ENCODE data around the gene RIPK4. TPM values are rescaled to one million over a fixed set of nuclear protein-coding genes. Genes with fewer than 3 reads are reported as not detected.

Gene RIPK4
- total RNA-seq, 1 donor from 2014 or later, result 15.7 TPM

DNA sequence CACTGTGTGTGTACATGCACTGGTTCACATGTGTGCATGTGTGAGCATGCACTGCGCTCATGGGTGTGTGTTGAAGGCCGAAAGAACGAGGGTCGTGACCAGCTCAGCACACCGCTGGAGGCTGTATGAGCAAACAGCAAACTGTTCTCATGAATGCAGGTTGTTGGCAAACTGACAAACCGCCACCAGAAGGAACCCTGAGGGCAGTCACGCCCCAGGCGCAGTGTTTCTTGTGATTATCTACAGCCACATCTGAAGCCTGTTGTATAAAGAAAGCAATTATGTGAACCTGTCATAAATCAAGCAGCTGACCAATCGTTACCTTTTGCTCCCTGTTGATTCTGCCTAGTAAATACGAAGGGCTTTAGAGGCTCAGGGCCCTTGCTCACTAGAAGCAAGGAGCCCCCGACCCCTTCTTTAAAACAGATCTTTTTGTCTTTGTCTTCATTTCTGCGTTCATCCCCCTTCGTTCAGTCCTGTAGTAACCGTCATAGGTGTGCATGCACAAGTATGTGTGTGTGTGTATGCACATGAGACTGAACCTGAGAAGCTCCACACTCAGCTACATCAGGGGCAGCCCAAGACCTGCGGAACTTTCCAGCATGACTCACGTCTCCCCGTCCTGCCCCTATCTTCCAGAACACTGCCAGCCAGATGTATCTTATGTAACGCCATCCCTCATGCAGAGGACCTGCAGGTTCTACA lies 16.8 kb upstream of the RIPK4 start:
- DNase-seq (ENCODE audit: low spot score in 2 of 2, unreplicated experiment in 2 of 2), result no peak
- Mint-ChIP-seq H3K27me3 (ENCODE audit: low read depth) (peaks cover 13% of the 10 kb centered on the region), H3K27ac (peak overlapping the region; percentile 70), H3K36me3 (peaks cover 3% of the 10 kb centered on the region), H3K4me1 (peaks cover 38% of the 10 kb centered on the region), H3K9me3 (no peaks in the 10 kb centered on the region), H3K4me3 (no peak overlapping the region)
- TF ChIP-seq, protein P1, sequence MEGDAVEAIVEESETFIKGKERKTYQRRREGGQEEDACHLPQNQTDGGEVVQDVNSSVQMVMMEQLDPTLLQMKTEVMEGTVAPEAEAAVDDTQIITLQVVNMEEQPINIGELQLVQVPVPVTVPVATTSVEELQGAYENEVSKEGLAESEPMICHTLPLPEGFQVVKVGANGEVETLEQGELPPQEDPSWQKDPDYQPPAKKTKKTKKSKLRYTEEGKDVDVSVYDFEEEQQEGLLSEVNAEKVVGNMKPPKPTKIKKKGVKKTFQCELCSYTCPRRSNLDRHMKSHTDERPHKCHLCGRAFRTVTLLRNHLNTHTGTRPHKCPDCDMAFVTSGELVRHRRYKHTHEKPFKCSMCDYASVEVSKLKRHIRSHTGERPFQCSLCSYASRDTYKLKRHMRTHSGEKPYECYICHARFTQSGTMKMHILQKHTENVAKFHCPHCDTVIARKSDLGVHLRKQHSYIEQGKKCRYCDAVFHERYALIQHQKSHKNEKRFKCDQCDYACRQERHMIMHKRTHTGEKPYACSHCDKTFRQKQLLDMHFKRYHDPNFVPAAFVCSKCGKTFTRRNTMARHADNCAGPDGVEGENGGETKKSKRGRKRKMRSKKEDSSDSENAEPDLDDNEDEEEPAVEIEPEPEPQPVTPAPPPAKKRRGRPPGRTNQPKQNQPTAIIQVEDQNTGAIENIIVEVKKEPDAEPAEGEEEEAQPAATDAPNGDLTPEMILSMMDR (IDR thresholded peaks at IDR 0.05; ENCODE audit: unreplicated experiment), result no peak

GRCh38 chr21:41781050-41781410 lies 14.2 kb upstream of the RIPK4 start:
- Mint-ChIP-seq H3K4me3 (no peak overlapping the region), H3K27me3 (ENCODE audit: low read depth) (peaks cover 15% of the 10 kb centered on the region), H3K36me3 (peaks cover 3% of the 10 kb centered on the region), H3K27ac (no peak overlapping the region), H3K9me3 (no peaks in the 10 kb centered on the region), H3K4me1 (peaks cover 42% of the 10 kb centered on the region)
- TF ChIP-seq, protein P1 (IDR thresholded peaks at IDR 0.05; ENCODE audit: unreplicated experiment), result no peak
- DNase-seq (ENCODE audit: low spot score in 2 of 2, unreplicated experiment in 2 of 2), result no peak

- Mint-ChIP-seq H3K9me3 (no peaks in the 10 kb centered on the region), H3K27me3 (ENCODE audit: low read depth) (peaks cover 15% of the 10 kb centered on the region), H3K4me1 (peaks cover 42% of the 10 kb centered on the region), H3K36me3 (peaks cover 3% of the 10 kb centered on the region), H3K27ac (no peak overlapping the region), H3K4me3 (no peak overlapping the region)
- DNase-seq (ENCODE audit: low spot score in 2 of 2, unreplicated experiment in 2 of 2), result no peak
- TF ChIP-seq, protein P1 (IDR thresholded peaks at IDR 0.05; ENCODE audit: unreplicated experiment), result no peak
Measured at GRCh38 chr21:41780337-41781049, 13.6 kb upstream of the RIPK4 start.

DNA sequence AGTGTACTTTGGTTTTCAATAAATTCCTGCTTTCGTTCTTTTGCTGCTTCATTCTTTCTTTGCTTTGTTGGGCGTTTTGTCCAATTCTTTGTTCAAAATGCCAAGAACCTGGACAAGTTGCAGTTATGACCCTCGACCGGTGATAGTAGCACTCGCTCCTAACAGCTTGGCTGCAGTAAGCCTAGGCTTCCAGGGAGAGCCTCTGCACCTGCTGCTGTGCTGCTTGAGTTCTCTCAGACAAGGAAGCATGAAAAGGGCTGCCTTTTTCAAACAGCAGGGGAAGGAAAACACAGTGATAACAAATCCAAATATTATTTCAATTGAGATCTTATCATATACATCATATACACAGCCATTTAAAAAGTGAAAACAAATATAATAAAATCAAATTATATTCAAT lies 12.8 kb upstream of the RIPK4 start:
- H3K9me3 Mint-ChIP-seq, result no peaks in the 10 kb centered on the region
- peaks cover 3% of the 10 kb centered on the region for H3K36me3 Mint-ChIP-seq
- no peak overlapping the region for H3K27ac Mint-ChIP-seq
- no peak overlapping the region for H3K4me3 Mint-ChIP-seq
- DNase-seq (ENCODE audit: low spot score in 2 of 2, unreplicated experiment in 2 of 2), result no peak
- TF ChIP-seq, protein P1 (IDR thresholded peaks at IDR 0.05; ENCODE audit: unreplicated experiment), result no peak
- peaks cover 47% of the 10 kb centered on the region for H3K4me1 Mint-ChIP-seq
- H3K27me3 Mint-ChIP-seq (ENCODE audit: low read depth), result peaks cover 15% of the 10 kb centered on the region

DNA sequence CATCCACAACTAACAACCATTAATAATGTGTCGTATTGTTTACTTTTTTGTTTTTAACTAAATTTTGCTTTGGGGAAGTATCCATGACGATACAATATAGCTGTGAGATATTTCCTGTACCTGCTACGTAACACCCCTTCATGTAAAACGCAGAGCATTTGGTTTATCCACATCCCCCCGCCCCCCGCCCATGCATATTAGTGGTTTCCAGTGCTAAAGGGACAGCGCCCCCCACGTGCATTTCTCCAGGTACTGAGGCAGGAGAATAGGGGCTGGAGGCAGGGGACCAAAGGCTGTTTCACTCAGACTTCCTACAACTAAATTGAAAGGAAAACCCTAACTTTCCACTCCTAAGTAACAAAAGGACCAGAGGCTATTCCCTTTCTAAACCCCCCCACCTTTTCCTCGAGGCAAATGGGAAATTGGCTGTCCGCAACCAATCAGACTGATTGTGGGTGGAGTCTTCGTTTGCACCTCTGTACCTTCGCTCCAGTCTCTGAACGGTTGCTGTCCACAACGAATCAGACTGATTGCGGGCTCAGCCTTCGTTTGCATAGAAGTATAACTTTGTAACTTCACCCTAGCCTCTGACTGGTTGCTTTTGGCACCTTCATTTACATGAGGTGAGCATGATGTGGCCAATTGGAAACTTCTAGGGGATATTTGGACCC lies 12.2 kb upstream of the RIPK4 start:
- no peak overlapping the region for H3K4me3 Mint-ChIP-seq
- H3K27ac Mint-ChIP-seq, result no peak overlapping the region
- peaks cover 49% of the 10 kb centered on the region for H3K4me1 Mint-ChIP-seq
- H3K27me3 Mint-ChIP-seq (ENCODE audit: low read depth), result peaks cover 17% of the 10 kb centered on the region
- TF ChIP-seq, protein P1 (IDR thresholded peaks at IDR 0.05; ENCODE audit: unreplicated experiment), result no peak
- no peaks in the 10 kb centered on the region for H3K9me3 Mint-ChIP-seq
- peaks cover under 1% of the 10 kb centered on the region for H3K36me3 Mint-ChIP-seq
- DNase-seq (ENCODE audit: low spot score in 2 of 2, unreplicated experiment in 2 of 2), result no peak
